GM12872 (cell line): ENCODE results near the gene DCLK2.

Experiments used
- CTCF ChIP-seq: IDR thresholded peaks from 3 replicates; pipeline ENCODE4 v1.5.1; 2011; ENCODE audit warnings: low read depth, mild to moderate bottlenecking, low read length, moderate library complexity; ENCODE audit not compliant: insufficient read depth

Gene DCLK2

GRCh38 chr4:150182794-150183193 is 104.5 kb downstream of the DCLK2 start:
- TF ChIP-seq CTCF = no peak

GRCh38 chr4:150192986-150193385 is 114.7 kb downstream of the DCLK2 start:
- no peak for TF ChIP-seq CTCF

GRCh38 chr4:150199056-150199455 is 120.8 kb downstream of the DCLK2 start:
- no peak for TF ChIP-seq CTCF

- TF ChIP-seq CTCF = no peak
These were observed 126.8 kb downstream of the DCLK2 start for GRCh38 chr4:150205016-150205415.

GRCh38 chr4:150206265-150206664 is 128.0 kb downstream of the DCLK2 start:
- TF ChIP-seq CTCF = no peak

- no peak for TF ChIP-seq CTCF
These were observed 128.7 kb downstream of the DCLK2 start for GRCh38 chr4:150206954-150207353.

GRCh38 chr4:150207871-150208270 is 129.6 kb downstream of the DCLK2 start:
- no peak for TF ChIP-seq CTCF
